Gastrocnemius medialis (tissue), 4 donors: ENCODE results near the gene PDC.

Experiments
- POLR2A ChIP-seq, 2 donors: fragments of 450-650 bp; IDR thresholded peaks; one replicate each; pipeline ENCODE4 v1.6.1; 2017; ENCODE audit warnings: antibody characterized with exemption in 2 of 2, mild to moderate bottlenecking in 2 of 2, moderate library complexity in 2 of 2
- TF ChIP-seq, protein P1 (sequence below), 5 experiments: fragments of 450-650 bp in 3 of 5; fragments of 200-600 bp in 2 of 5; sonication (generic) in 2 of 5; IDR thresholded peaks in 4 of 5; conservative IDR thresholded peaks in 1 of 5; 1 replicate in 4 of 5; 2 replicates in 1 of 5; pipeline ENCODE4 v1.5.1; 2016 to 2019; ENCODE audit warnings: antibody characterized with exemption in 5 of 5, mild to moderate bottlenecking in 3 of 5, moderate library complexity in 3 of 5

DNA sequence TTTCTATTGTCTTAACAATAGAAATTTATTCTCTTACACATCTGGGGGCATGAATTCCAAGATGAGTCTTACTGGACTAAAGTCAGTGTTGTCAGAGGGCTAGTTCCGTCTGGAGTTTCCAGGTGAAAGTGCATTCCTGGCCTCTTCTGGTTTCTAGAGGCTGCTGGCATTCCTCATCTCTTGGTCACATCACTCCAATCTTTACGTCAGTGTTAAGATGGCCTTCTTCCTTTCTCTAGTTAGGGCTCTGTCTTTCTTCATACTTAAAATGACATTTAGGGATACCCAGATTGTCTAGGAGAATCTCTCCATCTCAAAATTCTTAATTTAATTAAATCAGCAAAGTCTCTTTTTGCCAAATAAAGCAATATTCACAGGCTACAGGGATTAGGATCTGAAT is 13.3 kb upstream of the PDC start:
- TF ChIP-seq, protein P1, sequence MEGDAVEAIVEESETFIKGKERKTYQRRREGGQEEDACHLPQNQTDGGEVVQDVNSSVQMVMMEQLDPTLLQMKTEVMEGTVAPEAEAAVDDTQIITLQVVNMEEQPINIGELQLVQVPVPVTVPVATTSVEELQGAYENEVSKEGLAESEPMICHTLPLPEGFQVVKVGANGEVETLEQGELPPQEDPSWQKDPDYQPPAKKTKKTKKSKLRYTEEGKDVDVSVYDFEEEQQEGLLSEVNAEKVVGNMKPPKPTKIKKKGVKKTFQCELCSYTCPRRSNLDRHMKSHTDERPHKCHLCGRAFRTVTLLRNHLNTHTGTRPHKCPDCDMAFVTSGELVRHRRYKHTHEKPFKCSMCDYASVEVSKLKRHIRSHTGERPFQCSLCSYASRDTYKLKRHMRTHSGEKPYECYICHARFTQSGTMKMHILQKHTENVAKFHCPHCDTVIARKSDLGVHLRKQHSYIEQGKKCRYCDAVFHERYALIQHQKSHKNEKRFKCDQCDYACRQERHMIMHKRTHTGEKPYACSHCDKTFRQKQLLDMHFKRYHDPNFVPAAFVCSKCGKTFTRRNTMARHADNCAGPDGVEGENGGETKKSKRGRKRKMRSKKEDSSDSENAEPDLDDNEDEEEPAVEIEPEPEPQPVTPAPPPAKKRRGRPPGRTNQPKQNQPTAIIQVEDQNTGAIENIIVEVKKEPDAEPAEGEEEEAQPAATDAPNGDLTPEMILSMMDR (IDR thresholded peaks at IDR 0.05 in 4 of 5, conservative IDR thresholded peaks at IDR 0.05 in 1 of 5), result no peak
- no peak for TF ChIP-seq POLR2A (IDR thresholded peaks at IDR 0.05)
